ENCODE data around the gene MYO1C. TPM values are rescaled to one million over a fixed set of nuclear protein-coding genes. Genes with fewer than 3 reads are reported as not detected.
A peak's percentile ranks its signal among the peaks of the same experiment; 100 is the strongest.

The MYO1C gene
- 74.4 and 76.8 TPM in 2 replicates for total RNA-seq
- polyA plus RNA-seq, result 85.3 and 92.3 TPM in 2 replicates

GRCh38 chr17:1492249-1493206 lies at the start of gene MYO1C:
TSS of gene MYO1C (minus strand) at chr17:1492686. CDS start at chr17:1492487, 199 bp downstream.
- H3K4me1 ChIP-seq (ENCODE audit: insufficient read depth), result peaks cover 33% of the 10 kb centered on the region
- no peak for DNase-seq (ENCODE audit: low spot score)
- no peaks in the 10 kb centered on the region for H3K9me3 ChIP-seq (ENCODE audit: low read depth)
- peaks cover 26% of the 10 kb centered on the region for H3K79me2 ChIP-seq
- no peaks in the 10 kb centered on the region for H3K36me3 ChIP-seq (replicated peaks; ENCODE audit: insufficient read depth, low read depth)
- 57% methylated on average over 35 of the region's 35 CpGs for WGBS (ENCODE audit: low lambda C conversion rate, missing lambda C conversion rate)
- H4K20me1 ChIP-seq (ENCODE audit: insufficient read depth, poor library complexity, severe bottlenecking), result no peaks in the 10 kb centered on the region
- H2AFZ ChIP-seq, result peak within 1 kb of the TSS; percentile 66
- H3K9me2 ChIP-seq (replicated peaks; ENCODE audit: insufficient read depth), result no peaks in the 10 kb centered on the region
- no peaks in the 10 kb centered on the region for H3K27me3 ChIP-seq
- TF ChIP-seq CTCF (IDR thresholded peaks at IDR 0.05; ENCODE audit: poor library complexity) (no peak), EZH2phosphoT487 (IDR thresholded peaks at IDR 0.05; ENCODE audit: low read depth, severe bottlenecking, unreplicated experiment) (no peak), EZH2 (IDR thresholded peaks at IDR 0.05; ENCODE audit: borderline replicate concordance) (no peak)
- H3K27ac ChIP-seq, result peak within 1 kb of the TSS; percentile 71
- H3K4me3 ChIP-seq, result peak within 1 kb of the TSS; percentile 61
- H3K4me2 ChIP-seq, result peak within 1 kb of the TSS; percentile 99

- no peak overlapping the region for H3K4me2 ChIP-seq
- H2AFZ ChIP-seq, result no peak overlapping the region
- DNase-seq (ENCODE audit: low spot score), result no peak
- no peaks in the 10 kb centered on the region for H3K9me3 ChIP-seq (ENCODE audit: low read depth)
- H3K9me2 ChIP-seq (replicated peaks; ENCODE audit: insufficient read depth), result no peaks in the 10 kb centered on the region
- H3K36me3 ChIP-seq (replicated peaks; ENCODE audit: insufficient read depth, low read depth), result peaks cover 4% of the 10 kb centered on the region
- WGBS (ENCODE audit: low lambda C conversion rate, missing lambda C conversion rate), result 94% methylated on average over 4 of the region's 4 CpGs
- no peak overlapping the region for H3K27ac ChIP-seq
- no peaks in the 10 kb centered on the region for H3K27me3 ChIP-seq
- TF ChIP-seq EZH2phosphoT487 (IDR thresholded peaks at IDR 0.05; ENCODE audit: low read depth, severe bottlenecking, unreplicated experiment), result no peak
- no peak for TF ChIP-seq CTCF (IDR thresholded peaks at IDR 0.05; ENCODE audit: poor library complexity)
- TF ChIP-seq EZH2 (IDR thresholded peaks at IDR 0.05; ENCODE audit: borderline replicate concordance), result no peak
- H3K4me1 ChIP-seq (ENCODE audit: insufficient read depth), result peaks cover 1% of the 10 kb centered on the region
- H3K4me3 ChIP-seq, result no peak overlapping the region
- no peaks in the 10 kb centered on the region for H3K79me2 ChIP-seq
- H4K20me1 ChIP-seq (ENCODE audit: insufficient read depth, poor library complexity, severe bottlenecking), result no peaks in the 10 kb centered on the region
Observed at GRCh38 chr17:1541367-1541904, 49.0 kb upstream of the MYO1C start.

GRCh38 chr17:1539811-1540210 lies 47.3 kb upstream of the MYO1C start:
- Histone ChIP-seq H3K4me2 (no peak overlapping the region), H3K27ac (no peak overlapping the region), H3K4me3 (no peak overlapping the region), H3K27me3 (no peaks in the 10 kb centered on the region), H3K36me3 (replicated peaks; ENCODE audit: insufficient read depth, low read depth) (peaks cover 4% of the 10 kb centered on the region), H3K9me2 (replicated peaks; ENCODE audit: insufficient read depth) (no peaks in the 10 kb centered on the region), H2AFZ (no peak overlapping the region), H3K4me1 (ENCODE audit: insufficient read depth) (no peaks in the 10 kb centered on the region), H4K20me1 (ENCODE audit: insufficient read depth, poor library complexity, severe bottlenecking) (no peaks in the 10 kb centered on the region), H3K79me2 (no peaks in the 10 kb centered on the region), H3K9me3 (ENCODE audit: low read depth) (no peaks in the 10 kb centered on the region)
- WGBS (ENCODE audit: low lambda C conversion rate, missing lambda C conversion rate), result 98% methylated on average over 15 of the region's 15 CpGs
- TF ChIP-seq EZH2phosphoT487 (IDR thresholded peaks at IDR 0.05; ENCODE audit: low read depth, severe bottlenecking, unreplicated experiment) (no peak), CTCF (IDR thresholded peaks at IDR 0.05; ENCODE audit: poor library complexity) (no peak), EZH2 (IDR thresholded peaks at IDR 0.05; ENCODE audit: borderline replicate concordance) (no peak)
- DNase-seq (ENCODE audit: low spot score), result no peak

Data from hepatocyte (in vitro differentiated cells).